ENCODE results near the gene PPP3R2.
"Not testable (repeated sequence)": the region's sequence is repeated elsewhere in the genome, so short reads cannot be mapped to it uniquely, and the experiment has no call there.

PPP3R2 gene

DNA sequence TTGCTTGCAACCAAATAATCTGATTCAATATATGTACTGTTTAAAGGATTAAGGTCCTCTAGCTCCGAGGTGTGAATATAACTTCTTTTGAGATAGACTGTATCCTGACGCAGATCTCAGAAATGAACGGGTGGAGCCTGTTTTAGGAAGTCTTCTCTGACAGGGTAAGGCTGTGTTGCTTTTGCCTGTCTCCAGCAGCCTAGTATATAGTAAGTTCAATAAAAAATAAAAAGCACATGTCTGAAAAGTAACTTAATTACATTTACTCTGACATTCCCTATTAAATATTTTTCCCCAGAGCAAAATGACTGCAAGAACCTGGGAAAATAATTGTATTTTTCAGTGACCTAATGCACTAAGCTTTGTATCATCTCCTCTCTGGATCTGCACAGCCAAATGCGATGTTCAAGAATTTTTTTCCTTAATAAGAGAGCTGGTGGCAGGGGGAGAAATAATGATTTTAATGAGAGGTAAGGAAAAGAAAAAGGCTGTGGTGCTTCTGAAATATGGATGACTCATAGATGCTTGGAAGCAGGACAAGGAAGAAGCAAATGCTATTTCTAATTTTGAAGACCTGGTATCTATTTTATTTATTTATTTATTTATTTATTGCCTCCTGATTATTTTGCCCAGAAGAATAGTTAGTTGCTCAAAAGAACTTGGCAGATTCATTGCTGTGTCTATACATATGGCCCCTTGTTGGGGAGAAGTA is 7.3 kb downstream of the PPP3R2 start:
- DNase-seq = no peak

DNA sequence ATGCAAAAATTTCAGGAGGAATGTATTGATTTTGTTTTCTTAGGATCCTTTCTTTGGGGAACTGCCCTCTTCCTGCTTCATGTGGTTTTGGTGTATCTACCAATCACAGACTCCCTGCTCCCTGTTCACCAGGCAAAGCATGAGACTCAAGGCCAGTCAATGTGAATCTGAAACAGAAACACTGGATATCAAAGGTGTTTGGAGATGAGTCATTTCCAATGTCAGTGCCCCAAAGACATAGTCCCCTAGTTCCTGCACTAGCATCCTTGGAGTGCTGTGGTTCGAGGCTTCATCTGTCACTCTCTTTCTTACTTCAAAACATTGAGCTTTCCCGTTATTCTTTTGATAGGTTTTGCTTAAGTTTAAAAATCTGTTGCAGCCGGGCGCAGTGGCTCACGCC is 8.1 kb downstream of the PPP3R2 start:
- no peak for DNase-seq

DNA sequence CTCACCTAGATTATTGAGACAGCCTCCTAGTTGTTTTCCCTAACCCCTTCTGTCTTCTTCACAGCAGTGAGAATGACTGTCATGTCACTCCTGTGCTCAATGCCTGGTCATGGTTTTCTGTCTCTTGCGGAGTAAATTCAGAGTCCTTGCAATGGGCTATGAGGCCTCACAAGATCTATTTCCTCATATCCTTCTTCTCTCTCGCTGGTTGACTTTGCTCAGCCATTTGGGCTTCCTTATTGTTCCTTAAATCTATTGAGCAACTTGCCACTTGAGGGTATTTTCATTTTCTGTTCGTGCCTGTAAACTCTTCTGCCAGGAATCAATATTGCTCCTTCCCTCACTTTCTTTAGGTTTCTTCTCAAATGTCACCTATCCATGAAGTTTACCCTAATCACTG is 9.0 kb downstream of the PPP3R2 start:
- DNase-seq = no peak

DNA sequence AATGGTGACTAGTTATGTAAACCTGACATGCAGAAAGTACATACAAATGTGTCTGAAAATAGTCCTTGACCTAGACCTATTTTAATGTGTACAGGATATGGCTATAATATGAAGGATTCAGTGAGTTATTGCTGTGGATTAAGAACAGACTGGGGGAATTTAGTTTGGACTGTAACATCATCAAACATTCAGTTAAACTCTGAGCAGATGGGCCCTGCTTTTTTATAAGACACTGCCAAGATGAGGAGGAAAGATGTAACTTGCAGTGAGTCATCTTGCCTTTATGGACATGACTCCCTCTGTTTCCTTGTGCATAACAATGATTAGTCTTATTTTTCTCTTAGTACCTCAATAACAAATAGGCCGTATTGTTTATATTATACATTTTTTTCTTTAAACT is 12.2 kb downstream of the PPP3R2 start:
- DNase-seq = no peak

DNA sequence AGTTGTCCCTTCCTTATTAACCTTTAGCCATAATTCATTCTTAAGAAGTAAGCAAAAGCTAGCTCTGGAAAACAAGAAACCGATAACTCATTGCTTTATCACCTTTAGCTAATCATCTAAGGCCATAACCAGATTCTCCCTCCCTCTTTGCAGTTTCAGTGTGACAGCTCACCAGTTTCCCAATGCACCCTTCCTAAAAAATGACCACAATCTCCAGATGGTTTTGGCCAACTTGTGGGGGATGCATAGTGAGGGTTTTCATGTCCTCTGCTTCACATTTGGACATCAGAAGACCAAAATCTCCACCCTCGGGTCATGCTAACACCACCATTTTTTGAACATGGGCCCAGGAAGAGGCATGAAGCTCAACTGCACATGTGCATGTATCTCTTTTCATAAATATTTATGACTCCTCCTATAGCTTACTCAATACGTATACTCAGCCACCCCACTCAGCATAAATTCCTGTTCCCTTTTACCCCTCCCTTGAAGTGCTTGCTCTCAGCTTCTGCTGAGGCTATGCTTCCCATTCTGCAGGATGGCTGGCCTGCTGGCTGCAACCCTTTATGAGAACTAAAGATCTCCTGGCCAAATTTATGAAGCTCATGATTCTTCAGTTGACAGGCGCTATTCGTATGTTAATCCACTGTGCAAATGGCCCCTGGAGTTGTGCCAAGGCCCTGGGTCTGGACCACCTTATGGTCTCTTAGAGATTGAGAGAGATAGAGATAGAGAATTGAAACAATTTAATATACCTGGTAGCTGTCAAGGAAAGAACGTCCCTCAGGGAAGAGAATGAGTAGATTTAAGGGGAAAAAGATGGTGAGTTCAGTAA is 14.8 kb downstream of the PPP3R2 start:
- no peak for DNase-seq

DNA sequence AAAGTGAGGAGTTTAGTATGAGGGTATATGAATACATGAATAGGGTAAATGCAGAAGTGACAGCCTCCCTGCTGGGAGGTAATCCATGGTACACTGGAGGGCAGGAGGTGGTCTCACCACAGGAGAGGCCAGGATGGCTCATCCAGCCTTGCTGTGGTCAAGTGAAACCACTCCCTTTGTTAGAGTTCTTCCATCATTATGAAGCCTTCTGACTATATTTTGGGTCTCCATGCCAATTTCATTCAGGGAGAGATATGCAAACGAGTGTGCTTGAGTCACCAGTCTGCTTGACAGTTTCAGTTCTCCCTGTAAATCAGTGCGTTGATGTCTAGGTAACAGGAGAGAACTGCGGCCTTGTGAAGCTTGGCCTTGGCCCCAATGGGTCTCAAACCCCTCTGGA is 16.4 kb downstream of the PPP3R2 start:
- no peak for DNase-seq

DNA sequence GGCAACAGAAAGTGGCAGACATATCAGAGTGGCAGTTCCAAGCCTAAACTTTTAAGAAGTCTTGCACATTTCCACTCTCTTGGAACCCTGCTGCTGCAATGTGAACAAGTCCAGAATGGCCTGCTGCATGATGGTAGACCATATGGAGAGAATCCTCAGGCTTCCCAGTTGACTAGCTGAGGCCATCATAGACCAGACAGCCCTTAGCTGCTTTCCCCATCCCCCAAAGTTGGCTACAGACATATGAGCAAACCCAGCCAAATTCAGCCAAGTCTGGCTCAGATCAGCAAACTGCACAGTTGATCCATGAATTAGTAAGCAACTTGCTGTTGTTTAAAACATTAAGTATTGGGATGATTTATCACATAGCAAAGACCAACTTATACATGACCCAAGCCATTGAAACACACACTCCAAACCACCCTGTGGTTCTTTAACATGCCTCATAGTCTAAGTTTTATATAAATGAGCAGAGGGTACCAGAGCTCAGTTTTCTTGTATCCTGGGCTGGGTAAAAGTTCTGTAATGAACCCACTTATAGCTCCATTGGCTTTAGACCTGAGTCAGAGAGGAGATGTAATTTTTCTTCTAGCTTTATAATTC is 19.9 kb downstream of the PPP3R2 start:
- DNase-seq = no peak

DNA sequence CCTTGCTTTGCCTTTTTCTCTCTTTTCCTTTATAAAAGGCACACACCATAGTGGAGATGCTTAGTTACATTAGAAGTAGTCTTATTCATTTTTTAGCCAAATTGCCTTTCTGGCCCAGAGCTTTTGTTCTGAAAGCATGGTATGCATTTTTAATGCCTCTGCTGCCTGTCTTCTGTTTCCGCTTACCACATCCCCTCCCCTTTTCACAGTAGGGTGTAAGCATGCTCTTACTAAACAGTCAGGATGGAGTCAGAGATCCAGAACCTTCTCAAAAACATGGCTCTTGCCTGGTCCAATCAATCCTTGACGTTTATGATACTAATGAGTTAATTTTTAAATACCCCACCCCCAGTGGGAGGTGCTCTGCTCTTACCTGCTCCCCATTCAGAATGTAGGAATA is 22.5 kb downstream of the PPP3R2 start:
- no peak for DNase-seq

DNA sequence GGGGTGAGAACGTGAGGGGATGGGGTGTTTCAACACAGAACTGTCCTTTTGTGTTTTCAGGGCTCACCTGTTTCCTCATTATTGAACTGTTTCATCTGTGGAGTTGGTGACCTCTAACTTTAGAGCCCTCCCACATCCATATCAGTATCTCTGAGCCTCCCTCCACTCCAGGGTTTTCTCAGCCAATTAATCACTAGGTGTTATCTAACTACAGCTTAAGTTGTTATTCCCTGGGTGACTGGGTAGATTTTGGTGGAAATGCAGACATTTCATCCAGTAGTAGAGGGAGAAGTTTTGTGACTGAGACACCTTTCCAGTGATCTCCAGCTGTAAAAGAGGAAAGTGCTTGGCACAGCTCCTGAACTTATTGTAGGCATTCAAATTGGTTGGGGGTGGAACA is 23.7 kb downstream of the PPP3R2 start:
- DNase-seq = no peak

DNA sequence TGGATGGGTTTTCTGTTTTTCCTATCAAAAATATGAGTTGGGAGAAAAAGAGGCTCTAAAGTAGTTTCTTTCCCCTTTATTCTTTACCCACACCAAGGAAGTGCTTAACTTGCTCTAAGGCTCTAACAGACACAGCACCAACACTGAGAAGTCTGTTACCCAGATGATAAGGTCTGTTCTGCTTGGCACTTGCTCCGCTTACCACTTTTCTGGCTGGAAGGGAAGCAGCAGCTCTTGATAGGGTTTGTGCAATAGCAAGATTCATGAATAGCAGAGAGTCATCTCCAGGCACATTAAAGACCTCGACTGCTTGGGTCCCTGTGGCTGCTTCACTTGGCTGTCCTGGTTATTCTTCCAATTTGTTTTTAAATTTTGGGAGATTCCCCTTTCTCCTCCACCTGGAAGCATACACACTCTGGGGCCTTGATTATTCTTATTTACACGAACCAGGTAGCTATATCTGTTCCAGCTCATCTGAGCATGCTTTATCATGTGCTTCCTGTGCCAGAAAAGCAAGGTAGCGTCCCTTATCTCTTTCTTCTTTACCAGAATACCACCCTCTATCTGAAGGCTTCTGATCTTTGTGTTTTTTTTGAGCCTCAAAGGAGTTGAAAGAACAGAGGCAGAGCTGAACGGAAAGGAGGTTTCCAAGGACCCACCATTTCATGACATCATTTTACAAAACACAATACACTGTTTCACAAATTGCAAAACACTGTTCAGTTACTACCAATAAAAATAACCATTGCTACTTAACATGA is 24.8 kb downstream of the PPP3R2 start:
- no peak for DNase-seq

DNA sequence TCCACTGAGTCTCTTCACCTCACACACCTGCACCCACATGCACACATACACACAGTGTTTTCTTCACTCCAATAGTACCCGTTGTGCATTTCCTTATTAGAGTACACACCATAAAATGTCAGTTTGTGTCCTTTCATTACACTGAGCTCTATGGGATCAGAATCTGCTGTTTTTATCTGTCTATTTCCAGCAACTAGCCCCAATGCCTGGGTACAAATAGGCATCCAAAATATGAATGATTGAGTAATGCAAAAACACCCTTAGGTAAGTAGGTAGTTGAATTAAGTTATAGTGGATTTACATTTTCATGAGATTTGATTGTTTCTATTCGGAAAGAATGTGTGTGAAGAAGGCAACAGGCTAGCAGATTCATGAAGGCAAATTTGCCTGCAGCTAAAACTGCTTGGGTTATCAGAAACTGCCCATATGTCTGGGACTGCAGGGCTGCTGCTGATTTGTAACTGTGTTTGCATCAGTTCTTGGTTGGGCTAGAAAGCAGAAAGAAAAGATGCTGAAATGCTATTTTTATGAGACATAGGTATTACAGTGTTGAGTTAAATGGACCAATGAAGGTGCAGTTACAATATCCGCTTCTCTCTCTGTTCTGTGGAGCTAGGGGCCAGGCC is 26.9 kb downstream of the PPP3R2 start:
- DNase-seq = no peak

DNA sequence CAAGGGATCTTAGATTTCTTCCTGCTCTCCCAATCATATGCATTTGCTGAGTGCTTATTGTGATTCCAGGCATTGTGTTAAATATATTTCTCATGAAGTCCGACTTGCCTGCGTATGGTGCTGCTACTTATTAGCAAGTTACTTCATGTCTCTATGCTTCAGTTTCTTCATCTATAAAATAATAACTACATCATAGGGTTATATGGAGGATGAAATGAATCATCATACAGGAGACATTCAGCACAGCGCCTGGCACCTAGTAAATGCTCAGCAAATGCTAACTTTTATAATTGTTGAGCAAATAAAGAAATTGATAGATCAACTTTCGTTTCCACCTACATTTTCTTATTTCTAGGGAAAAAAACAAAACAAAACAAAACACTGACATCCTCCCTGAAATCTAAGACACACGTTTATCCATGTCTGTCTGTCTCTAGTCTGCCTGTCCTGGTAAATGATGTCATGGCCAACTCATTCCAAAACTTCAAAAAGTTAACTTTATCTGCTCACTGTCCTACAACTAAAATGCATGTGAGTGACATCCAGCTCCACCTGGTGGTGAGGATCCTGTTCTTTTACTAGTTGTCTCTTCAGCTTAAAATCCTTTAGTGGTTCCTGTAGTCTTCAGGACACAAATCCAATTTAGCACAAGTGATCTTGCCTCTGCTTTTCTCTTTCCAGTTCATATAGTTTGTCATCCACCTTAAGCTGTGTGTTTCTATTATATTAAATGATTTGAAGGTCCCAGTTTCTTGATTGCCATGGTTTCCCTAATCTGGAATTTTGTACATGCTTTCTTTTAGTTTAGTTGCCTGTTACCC is 27.7 kb downstream of the PPP3R2 start:
- DNase-seq = no peak

DNA sequence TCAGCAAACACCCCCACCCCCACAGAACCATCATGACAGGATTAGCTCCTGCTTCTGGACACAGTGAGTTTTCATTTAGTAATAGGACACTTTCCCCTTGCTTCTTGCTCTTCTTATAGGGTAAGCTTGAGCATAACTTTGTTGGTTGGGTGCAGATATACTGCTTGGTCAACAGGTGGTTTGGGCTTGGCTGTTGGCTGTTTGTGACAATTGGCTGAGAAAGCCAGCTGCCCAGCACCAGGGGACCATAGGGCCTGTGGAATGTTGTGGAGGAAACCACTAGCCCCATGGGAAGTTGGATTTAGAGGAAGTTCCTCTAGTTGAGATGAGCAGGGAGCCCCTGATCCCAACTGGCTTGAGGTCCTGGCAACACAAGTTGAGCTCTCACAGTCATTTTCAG is 30.5 kb downstream of the PPP3R2 start:
- no peak for DNase-seq

DNA sequence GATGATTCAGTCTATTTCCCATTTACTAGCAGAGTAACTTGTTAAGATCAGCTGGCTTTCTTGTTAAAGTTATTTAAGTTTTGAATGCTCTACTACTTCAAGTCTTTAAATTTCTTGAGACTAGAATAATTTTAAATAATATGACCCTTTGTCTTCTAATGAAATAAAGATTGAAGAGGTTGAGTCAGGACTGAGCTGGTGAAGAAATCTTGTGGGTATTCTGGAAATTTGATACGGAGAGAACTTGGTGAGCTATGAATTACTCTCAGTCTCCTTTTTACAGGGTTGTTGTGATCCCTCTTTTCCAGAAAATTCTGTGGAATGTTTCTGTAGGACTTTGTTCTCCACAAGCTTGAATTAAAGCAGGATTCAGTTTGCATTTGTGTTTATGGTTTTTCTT is 31.8 kb downstream of the PPP3R2 start:
- no peak for DNase-seq

DNA sequence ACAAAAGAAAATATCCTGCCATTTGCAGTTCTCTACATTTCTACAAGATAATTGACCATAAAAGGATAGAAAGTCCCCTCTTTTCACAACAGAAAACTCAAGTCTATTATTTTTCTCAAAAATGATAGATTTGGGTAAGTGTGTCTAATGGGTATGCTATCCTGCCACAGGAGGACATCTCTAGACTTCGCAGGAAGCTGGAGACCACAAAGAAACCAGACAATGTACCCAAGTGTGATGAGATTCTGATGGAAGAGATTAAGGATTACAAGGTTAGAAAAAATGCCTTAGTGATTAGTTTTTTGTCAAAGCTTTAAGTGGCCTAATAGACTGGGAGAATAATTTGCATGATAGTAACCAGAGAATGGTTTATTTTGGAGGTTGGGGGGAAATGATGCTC is 33.0 kb downstream of the PPP3R2 start:
- DNase-seq = no peak

DNA sequence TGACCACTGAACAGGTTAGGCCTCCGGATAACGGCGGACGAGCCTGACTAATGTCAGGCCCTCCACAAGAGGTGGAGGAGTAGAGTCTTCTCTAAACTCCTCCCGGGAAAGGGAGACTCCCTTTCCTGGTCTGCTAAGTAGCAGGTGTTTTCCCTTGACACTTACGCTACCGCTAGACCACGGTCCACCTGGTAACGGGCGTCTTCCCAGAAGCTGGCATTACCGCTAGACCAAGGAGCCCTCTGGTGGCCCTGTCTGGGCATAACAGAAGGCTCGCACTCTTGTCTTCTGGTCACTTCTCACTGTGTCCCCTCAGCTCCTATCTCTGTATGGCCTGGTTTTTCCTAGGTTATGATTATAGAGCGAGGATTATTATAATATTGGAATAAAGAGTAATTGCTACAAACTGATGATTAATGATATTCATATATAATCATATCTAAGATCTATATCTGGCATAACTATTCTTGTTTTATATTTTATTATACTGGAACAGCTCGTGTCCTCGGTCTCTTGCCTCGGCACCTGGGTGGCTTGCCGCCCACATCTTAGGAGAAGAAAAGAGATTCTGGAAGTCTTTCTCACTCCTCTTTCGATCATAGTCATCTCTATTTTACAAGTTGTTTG is 45.2 kb downstream of the PPP3R2 start:
- not testable (repeated sequence) for DNase-seq

DNA sequence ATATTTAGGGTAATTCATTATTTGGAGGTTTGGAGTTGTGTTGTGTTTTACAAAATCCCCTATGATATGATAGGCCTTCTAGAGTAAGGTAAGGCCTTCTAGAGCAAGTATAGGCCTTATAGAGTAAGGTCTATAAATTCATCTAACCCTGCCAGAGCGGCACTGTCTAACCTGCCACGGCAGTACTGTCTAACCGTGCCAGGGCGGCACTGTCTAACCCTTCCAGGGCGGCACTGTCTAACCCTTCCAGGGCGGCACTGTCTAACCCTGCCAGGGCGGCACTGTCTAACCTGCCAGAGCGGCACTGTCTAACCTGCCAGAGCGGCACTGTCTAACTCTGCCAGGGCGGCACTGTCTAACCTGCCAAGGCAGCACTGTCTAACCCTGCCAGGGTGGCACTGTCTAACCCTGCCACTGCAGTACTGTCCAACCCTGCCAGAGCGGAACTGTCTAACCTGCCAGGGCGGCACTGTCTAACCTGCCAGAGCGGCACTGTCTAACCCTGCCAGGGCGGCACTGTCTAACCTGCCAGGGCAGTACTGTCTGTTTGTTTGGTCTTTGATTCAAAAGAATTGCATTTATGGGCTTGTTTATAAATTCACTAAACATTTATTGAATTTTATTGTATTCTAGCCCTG is 51.6 kb downstream of the PPP3R2 start:
- DNase-seq = no peak
